Cortex of kidney (tissue), 1 donor: ENCODE results near the gene AUTS2.

Experiments
- DNase-seq: peaks from one replicate; lab custom pipeline; 2025; lab: John Stamatoyannopoulos, UW

Gene AUTS2

DNA sequence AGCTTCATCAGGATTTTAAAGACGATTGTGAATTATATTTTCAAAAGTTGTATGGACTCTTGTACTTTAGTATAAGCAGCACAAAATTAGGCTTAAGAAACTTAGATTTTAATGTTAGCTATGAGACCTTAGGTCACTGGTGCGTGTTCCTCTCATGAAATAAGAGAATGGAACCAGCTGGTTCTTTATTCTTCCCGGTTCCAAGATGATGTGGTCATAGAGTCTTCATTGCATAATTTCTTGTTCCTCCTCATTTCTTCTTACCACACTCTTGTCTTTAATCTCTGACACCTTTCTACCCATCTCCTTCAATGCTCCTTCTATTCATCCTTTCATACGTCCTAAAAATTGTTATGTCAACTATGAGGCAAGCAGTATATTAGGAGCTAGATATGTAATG is 437.2 kb downstream of the AUTS2 start:
- no peak for DNase-seq

DNA sequence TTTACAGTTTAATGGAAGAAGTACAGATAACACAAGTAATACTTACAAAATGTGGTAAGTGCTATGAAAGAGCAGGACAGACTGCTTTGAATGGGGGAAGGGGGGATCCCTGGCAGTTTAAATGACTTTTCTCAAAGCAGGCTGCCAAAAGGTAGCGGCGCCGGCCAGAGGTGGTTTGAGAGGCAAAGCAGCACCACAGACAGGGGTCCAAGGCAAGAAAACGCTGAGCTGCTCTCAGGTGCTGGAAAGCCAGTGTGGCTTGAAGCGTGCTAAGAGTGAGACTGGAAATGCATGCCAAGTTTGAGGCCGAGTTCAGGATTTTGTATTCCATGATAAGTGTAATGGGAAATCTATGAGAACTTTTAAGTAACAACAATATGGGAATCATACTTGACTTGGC is 437.7 kb downstream of the AUTS2 start:
- no peak for DNase-seq

DNA sequence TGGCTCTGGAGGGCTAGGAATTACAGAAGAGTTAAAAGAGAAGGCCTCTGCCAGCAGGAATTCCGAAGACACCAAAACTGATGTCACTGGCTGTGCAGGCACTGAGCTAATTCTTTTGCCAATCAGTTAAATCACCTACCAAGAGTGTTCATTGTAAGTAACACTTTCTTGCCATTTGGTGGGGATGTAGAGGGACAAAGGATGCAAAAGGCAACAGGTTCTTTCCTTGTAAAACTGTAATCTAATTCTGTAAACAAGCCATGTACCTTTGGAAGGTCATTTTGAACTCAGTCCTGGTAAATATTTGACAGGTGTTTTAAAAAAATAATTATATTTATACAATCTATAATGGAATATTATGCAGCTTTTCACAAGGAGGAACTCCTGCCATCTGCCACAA is 438.4 kb downstream of the AUTS2 start:
- no peak for DNase-seq

GRCh38 chr7:70037171-70037933 is 439.1 kb downstream of the AUTS2 start:
- DNase-seq = no peak

- DNase-seq = no peak
Observed at GRCh38 chr7:70040051-70040450, 441.8 kb downstream of the AUTS2 start.

GRCh38 chr7:70040970-70041766 is 442.9 kb downstream of the AUTS2 start:
- DNase-seq = no peak

DNA sequence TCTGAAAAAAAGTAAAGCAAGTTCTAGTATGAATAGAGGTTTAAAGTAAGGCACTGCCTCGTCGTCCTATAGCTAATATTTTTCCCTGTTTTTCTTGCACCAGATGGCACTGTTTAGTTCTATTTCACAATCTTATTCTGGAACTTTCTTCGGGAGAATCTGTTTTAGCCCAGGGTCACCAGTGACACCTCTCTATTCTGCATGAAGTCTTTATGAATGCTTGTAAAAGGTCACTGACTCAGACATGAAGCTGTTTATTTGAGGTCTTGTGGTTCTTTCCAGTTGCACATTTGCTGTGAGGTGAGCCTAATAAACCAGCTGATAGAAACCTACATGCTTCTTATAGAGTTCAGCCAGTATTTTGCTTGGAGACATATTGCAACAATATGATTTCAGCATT is 444.3 kb downstream of the AUTS2 start:
- DNase-seq = no peak

GRCh38 chr7:70043015-70043538 is 444.8 kb downstream of the AUTS2 start:
- no peak for DNase-seq

GRCh38 chr7:70044064-70044463 is 445.8 kb downstream of the AUTS2 start:
- DNase-seq = no peak

GRCh38 chr7:70044525-70044924 is 446.2 kb downstream of the AUTS2 start:
- no peak for DNase-seq

- DNase-seq = no peak
Observed at GRCh38 chr7:70044981-70045380, 446.7 kb downstream of the AUTS2 start.

DNA sequence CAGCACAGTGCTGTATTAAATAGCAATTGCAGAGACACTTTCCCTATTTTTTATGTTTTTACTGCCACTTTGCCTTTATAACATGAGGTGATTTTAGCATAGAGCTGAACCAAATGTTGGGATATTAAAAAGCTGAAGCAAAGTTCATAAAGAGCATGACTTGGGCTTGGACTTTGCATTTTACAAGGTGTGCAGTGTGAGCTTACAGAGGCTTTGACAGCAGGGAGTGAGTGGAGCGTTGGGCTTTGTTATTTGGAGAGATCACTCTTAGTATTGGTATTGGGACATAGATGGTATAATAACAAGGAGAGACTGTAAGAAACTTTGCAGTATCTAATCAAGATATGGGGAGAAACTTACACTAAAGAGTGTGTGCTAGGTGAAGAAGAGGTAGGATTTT is 449.1 kb downstream of the AUTS2 start:
- DNase-seq = no peak

GRCh38 chr7:70047891-70048448 is 449.7 kb downstream of the AUTS2 start:
- DNase-seq = no peak

DNA sequence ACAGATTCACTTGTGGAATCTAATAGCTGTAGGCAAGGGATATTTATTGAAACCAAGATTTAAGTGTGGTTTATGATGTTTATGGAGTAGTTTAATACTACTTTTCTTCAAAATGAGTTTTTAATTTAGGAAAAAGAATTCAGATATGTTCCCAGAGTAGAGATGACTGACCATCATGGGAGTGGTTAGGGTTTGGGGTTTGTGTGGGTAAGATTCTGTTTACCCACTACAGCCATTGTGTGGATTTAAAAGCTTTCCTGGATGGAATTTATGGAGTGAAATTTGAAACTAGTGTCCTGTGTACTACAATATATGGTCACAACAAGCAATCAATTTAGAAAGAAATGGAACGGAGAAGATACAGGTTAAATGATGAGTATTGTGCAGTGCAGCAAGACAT is 453.5 kb downstream of the AUTS2 start:
- DNase-seq = no peak

GRCh38 chr7:70052691-70053090 is 454.4 kb downstream of the AUTS2 start:
- no peak for DNase-seq

DNA sequence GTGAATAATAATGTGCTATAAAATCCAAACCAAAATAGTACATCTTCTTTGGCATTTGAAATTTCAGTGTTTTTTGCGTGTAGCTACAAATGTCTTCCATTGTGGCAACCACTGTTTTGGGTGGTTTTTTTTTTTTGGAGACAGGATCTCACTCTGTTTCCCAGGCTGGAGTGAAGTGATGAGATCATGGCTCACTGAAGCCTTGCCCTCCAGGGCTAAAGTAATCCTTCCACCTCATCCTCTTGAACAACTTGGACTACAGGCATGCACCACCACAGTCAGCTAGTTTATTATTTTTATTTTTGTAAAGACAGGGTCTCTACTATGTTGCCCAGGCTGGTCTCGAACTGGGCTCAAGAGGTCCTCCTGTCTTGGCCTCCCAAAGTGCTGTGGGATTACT is 455.1 kb downstream of the AUTS2 start:
- DNase-seq = no peak

GRCh38 chr7:70053989-70054388 is 455.7 kb downstream of the AUTS2 start:
- DNase-seq = no peak

DNA sequence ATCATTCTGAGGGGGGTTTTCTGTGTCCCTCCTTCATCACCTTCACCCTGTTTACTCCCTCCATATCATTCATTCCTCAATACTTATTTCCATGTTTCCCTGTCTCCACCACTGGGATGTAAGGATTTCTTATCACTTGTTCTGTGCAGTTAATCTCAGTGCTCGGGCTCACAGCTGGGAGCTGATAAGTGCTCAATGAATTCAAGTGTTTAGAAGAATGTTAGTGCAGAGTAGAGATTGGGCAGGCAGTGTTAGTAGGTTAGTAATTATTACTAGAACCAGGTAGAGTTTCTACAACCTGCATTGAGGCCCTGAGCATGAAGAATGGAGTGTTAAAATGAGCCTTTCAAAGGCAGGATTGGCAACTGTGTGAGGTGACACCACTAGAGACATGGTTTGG is 458.1 kb downstream of the AUTS2 start:
- DNase-seq = no peak

DNA sequence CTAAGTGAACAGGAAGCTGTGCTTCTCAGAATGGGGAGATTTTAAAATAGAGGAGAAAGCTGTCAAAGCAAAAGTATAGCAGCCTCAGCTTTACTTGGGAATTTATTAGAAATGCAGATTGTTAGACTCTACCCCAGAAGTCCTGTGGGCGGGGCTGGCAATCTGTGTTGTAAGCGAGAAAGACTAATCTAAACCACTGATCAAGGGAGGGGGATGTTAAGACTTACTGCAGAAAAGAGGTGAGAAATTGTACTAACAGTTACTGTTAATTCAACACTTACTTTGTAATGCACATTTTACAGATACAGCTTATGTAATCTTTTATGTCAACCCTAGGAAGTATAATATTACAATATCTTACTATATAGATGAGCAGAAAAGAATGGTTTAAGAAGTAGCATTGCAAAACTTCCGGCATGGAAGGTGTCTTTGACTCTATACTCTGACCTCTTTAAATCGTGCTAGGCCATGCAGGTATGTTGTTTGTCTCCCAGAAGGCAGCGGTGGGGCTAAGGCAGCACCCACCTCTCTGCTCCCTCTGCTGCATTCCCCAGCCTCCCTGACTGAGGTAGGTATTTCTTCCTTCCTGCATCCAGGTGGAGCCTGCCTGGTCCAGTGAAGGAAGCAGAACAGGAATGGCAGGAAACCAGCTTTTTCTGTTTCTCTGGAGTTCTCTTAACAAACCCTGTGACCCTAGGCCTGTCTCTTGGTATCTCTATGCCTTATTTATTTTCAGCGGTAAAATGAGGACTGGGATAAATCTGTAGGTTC is 462.2 kb downstream of the AUTS2 start:
- no peak for DNase-seq

GRCh38 chr7:70063371-70063770 is 465.1 kb downstream of the AUTS2 start:
- DNase-seq = no peak

DNA sequence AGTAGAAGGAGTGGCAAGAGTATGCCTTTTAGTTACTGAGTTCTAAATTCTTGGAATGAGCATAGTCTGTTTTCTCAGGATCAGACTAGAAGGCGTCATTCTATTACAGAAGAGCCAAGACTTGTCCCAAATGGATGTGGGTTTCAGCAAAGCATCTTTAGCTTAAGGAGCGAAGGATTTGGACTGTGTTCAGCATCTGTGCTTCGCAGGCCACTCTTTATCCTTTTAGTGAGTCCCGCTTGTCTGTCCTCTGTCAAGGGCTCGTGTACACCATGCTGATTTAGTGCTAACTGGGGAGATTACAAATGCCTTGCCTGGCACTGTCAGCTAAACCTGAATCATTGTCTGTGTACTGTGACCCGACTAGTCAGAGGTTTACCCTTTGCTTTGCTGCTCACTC is 465.7 kb downstream of the AUTS2 start:
- no peak for DNase-seq

GRCh38 chr7:70066844-70067243 is 468.6 kb downstream of the AUTS2 start:
- DNase-seq = no peak
